Central memory CD4-positive, alpha-beta T cell (primary cell): ENCODE data around the gene MYO19.
"Not testable (repeated sequence)": the region's sequence is repeated elsewhere in the genome, so short reads cannot be mapped to it uniquely, and the experiment has no call there.

ENCODE experiments used
- DNase-seq: peaks from one replicate; pipeline ENCODE4 v3.0.0; 2022

The MYO19 gene

GRCh38 chr17:36461330-36462110, 73.1 kb downstream of the MYO19 start:
- DNase-seq: no peak

GRCh38 chr17:36460265-36460937, 74.3 kb downstream of the MYO19 start:
- no peak for DNase-seq

- DNase-seq: no peak
These were observed 75.1 kb downstream of the MYO19 start for GRCh38 chr17:36459601-36460000.

- DNase-seq: no peak
These were observed 75.6 kb downstream of the MYO19 start for GRCh38 chr17:36459045-36459444.

GRCh38 chr17:36457701-36458100, 77.0 kb downstream of the MYO19 start:
- DNase-seq: not testable (repeated sequence)

- not testable (repeated sequence) for DNase-seq
These were observed 81.8 kb downstream of the MYO19 start for GRCh38 chr17:36452888-36453287.

- not testable (repeated sequence) for DNase-seq
These were observed 84.7 kb downstream of the MYO19 start for GRCh38 chr17:36449997-36450396.
